HG02938 (cell line): Measurements from ENCODE around the gene BABAM1.

Source experiments
- ATAC-seq: cut with Tn5 transposase; IDR thresholded peaks from one replicate; pipeline ENCODE4 v1.9.1; 2021; ENCODE audit warnings: mild to moderate bottlenecking, moderate library complexity; ENCODE audit not compliant: unreplicated experiment

BABAM1 gene

DNA sequence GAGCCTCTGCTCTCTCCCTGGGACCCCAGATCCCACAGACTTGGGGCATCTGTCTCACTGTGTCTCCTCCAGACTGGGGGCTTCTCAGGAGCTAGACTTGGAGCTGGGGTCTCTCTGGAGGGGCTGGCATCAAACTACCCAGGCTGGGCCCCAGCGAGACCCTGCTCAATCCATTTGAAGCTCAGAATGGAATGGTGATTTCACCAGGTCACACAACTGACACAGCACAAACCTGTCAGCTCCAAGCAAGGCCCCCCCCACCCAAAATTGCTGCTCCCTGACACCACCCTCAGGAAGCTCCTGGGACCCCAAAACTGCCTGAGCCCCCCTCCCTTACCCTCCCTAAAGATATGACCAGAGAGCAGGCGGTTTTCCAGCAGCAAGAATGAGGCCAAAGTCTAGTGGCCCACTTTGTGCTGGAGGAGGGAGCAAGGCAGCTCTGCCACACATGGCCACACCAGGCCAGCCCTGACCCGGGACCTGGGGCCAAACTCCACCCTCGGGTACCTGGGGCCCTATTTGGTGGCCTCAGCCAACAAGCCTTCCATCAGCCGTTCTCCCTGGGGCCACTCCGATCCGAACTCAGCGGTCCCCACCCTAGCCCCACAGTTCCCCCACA lies 23.9 kb upstream of the BABAM1 start:
- no peak for ATAC-seq

DNA sequence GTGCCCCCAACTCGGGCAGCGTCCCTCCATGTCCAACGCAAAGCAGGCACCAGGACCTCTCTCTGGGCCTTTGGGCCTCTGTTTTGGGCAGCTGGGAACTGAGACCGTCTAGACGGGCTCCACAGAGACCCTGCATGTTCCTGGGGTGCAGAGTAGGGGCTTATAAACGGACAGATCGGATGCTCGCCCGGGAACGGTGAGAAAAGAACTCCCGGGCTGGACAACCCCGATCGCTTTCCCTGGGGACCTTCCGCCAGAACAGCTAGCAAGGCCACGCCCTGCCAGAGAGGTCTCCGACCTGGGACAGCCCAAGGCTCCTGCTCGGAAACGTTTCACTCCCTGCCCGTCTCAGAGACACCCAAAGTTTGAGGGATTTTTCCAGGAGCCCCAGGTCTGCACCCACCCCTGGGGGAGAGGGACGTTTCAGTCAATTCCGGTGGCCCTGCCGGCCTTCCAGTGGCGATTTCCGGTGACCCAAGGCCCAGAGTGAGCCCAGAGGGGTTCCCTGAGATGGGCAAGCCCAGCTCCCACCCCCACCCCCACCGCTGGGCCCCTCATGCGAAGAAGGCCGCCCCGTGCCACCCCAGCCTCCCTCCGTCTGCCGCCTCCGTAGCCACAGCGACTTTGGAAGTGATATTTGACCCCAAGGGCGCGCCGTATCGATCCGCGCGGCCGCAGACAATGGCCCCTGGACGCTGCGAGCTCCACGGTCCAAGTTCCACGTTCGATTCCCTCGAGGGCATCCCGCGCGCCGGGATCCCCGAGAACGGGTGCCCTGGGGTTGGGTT lies 23.2 kb upstream of the BABAM1 start:
- ATAC-seq = no peak

DNA sequence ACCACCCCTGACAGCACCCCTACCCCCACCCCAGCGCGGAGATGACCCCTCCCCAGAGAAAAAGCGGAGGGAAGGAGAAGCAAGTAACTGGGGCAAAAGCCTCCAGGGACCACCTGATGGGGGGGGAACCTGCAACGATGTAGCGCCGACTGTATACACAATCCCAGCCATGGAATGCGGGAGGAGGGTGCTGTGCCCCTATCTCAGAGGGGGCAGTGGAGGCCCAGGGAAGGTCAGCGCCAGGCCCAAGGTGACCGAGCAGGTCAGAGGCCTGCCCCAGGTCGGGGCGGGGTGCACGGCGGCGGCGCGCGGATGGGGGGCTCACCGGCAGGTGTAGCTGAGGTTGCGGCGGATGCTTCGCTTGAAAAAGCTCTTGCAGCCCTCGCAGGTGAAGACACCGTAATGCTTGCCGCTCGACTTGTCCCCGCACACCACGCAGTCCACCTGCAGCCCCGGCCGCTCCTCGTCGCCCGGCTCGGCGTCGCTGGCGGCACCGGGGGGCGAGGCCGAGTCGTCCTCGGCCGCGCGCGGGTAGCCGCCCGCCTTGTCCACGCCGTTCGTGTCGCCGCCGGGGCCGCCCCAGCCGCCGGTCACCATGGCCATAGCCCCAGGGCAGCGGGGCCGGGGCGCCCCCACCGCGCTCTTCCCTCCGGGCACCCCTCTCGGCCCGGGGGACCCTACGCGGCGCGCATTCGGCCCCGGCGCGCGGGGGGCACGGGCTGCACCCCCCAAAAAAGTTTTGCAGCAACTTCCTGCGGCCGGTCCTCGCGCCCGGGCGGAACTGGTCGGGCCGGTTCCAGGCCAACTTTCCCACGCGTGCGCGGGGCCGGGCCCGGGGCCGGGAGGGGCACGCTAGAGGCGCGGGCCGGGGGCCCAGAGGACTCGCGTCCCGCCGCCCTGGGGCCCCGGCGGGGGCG lies 22.4 kb upstream of the BABAM1 start:
- ATAC-seq = no peak

DNA sequence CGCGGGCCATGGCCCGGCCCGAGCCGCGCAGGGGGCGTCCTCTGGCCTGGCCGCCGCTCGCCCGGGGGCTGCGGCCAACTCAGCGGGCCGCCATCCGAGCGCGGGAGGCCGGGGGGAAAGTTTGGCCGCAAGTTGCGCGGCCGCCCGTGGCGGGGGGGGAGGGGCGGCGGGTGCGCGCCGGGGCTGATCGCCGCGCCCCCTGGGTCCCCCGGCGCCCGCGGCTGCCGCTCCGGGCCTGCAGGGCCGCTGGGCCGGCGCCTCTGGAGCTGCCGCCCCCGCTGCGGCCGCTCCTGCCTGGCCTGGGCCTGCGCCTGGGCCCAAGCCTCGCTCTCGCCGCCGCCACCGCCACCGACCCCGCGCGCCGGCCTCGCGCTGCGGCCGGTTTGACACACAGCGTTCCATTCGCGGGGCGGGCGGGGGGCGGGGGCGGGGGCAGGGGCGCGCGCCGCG lies 21.7 kb upstream of the BABAM1 start, which contains the start of gene NR2F6:
Gene NR2F6 (minus strand): TSS at position 385 of the 450 bp plus-strand sequence. CDS start 699 bp downstream, outside the sequence.
- no peak for ATAC-seq

DNA sequence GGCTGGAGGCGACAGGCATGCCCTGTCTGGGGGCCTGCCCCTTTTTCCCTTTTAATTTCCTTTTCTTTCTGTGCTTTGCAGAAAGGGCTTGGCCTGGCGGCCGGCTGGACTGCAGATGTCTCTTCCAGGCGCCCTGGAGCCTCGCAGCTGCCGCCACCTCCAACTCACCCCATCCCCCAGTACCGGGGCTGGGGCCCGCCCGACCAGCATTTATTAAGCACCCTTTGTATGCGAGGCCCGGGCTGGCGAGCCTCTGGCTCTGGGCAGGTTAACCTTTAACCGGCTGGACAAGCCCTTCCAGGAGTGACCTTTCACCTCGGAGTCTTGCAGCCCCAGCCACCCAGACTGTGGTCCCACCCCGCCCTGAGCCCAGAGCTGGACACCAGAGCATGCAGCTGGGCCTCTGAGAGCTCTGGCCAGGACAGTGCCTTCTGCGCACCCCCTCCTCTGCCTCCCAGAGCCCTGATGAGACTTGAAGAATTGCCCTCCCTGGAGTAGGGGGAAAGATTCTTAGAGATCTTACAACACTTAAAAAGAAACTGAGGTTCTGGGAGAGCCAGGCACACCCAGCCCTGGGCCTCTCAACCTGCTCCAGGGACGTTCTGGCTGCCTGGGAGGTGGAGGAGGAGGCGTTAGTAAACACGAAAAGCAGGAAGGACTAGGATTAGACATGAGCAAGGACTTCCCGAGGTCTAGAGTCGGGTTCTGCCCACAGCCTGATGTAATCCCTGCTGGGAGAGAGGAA lies 20.4 kb upstream of the BABAM1 start:
- no peak for ATAC-seq

DNA sequence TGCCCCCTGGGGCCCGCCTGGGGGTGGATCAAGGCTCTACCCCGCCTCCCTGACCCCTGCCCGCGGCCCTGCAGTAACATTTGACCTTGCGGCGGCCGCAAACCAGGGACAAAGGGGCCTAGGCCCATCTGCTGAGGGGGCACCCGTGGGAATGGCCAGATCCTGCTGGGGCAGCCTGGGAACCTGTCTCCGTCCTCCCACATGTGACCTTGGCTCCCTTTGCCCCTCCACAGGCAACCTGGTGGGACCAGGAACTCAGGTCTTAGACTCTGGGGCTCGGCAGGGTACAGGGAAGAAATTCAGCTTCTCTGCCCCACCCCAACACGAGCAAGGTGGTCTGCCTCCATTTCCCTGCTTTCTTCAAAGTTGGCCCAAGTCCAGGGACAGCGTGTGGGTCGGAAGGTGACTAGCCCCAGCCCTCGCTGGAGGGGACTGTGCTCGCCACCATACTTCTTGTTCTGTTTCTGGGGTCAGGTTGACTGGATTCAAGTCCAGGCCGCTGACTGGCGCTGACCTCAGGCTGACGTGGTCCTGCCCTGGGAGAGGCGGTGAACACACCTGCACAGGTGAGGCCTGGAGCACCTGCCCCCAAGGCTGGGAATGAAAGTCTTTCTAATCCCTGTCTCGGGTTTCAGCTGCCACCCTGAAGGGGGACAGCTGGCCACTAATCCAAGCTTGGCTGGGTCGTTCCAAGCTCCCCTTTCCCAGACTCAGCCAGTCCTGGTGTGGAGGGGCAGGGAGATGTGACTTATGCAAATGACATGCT lies 19.0 kb upstream of the BABAM1 start:
- no peak for ATAC-seq

DNA sequence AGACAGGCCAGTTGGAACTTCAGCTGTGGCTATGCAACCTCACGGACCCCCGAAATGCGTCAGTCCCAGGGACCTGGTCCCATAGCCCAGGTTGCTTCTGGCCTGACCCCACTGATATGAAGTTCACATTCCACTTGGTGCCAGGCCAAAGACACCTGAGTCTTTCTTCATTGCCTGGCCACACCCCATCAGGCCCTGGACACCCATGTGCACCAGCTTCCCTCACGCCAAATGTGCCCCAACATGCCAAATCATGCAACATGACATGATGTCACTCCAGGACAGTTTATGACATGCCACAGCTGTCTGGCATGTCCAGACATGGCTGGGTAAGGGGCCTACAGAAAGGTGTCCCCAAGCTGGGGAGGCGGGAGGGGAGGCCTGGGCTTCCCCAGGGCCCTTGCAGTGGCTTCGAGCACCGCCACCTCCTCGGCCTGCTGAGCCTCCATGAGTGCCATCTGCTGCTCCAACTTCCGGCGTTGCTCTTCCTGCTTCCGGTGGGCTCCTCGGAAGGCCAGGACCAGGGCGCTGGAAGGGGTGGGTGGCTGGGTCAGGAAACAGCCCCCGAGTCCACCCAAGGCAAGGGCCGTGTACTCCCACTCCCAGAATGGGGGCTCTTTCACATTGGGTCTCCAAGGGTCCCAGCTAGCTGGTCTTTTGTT lies 17.2 kb upstream of the BABAM1 start:
- ATAC-seq = no peak

DNA sequence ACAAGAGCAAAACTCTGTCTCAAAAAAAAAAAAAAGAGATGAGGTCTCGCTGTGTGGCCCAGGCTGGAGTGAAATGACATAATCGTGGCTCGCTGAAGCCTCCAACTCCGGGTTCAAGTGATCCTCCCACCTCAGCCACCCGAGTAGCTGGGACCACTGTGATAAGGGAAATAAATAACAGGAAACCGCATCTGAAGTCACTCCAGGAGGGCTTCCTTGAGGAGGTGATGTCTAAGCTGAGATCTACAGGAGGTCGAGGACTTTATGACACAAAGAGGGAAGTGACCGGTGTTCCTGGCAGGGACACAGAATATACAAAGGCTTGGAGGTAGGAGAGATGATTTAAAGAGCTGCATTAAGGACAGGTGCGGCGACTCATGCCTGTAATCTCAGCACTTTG lies 12.6 kb upstream of the BABAM1 start:
- no peak for ATAC-seq

DNA sequence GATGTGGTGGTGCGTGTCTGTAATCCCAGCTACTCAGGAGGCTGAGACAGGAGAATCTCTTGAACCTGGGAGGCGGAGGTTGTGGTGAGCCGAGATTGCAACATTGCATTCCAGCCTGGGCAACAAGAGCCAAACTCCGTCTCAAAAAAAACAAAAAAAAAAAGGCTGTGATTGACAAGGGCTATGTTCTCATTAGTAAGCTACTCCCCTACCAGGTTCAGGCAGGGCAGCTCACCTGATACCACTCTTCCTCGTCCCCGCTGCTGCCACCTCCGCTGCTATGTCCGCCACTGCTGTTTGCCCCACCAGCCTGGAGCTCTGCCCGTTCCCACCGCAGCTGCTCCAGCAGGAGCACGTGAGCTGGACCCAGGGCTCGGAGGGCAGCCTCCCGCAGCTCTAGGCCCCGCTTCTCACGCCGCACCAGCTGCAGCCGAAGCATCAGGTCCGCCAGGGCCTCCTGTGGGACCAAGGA lies 12.1 kb upstream of the BABAM1 start:
- ATAC-seq = no peak

DNA sequence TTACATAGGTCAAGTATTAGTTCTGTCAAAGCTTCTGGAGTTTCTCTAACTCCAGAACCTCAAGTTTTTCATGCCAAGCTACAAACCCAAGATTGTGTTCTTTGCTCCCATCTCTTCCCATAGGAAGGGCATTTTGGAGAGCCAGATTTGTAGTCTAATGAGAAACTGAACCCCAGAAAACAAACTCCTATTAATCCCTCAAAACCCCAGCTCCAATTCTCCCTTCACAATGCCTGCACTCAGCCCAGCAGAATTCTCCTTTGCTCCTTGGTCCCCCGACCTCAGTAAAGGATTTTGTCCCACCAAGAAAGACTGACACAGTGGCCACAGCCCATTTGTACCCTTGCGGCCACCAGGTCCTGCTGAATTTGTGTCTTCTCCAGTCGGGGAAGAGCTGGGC lies 11.1 kb upstream of the BABAM1 start:
- ATAC-seq = no peak

DNA sequence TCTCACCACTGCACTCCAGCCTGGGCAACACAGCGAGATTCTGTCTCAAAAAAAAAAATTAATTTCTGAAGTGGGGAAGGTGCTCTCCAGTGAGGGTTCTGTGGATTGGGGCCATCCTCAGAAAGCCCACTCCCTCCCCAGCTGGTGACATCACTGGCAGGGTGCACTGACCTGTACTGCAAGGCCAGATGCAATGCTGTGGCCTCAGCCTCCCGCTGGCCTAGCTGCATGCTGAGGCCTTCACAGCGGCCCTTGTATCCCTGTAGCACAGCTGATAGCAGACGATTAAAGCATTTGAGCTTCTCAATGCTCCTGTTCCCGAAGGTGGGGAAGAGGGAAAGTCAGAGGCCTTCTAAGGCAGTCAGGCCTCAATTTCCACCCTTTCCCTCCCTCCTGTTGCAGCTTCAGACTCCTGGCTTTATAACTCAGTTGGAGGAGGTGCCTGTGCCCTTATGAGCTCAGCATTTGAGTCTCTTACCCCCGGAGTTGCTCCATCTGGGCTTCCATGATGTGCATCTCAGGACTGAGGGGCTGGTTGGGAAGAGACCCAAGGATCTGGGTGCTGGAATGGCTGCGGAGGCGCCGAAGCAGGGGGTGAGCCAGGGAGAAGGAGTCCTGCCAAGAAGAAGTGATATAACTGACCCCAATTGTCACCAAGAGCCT lies 8.0 kb upstream of the BABAM1 start:
- ATAC-seq = no peak

DNA sequence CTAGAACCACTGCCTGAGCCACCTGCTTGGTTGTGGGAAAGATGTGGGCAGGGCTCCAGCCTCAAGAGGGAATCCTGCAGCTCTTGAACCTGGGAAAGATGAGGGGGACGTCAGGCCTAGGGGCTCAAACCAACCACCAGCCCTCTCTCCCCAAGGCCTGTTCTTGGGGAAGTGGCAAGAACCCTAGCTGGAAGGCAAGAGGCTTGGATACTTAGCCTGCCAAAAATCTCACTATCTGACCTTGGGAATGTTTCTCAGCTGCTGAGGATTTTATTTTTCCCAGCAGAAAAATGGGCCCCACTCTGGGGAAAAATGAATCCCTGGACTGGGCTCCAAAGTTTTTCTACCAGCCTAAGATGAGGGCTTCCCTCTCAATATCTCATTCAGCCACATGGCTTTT lies 7.3 kb upstream of the BABAM1 start:
- no peak for ATAC-seq

DNA sequence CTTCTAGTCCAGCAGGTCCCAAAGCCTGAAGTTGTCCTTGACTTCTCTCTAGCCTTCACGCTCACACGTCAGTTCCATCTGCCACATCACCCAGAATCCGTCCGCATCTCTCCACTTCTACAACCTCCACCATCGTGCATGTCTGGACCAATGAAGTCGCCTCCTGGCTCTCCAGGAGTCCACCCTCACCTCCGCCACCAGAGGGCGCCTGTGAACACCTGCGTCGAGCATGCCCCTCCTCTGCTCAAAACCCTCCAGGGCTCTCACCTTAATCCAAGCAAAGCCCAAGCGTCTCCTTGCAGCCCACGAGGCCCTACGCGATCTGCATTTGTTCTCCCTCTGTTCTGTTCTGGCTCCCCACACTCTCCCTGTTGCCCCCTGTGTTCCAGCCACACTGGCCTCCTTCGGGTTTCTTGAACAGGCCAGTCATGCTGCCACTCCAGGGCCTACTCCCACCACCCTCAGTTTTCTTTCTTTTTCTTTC lies 6.4 kb upstream of the BABAM1 start:
- peak; percentile 75 for ATAC-seq

DNA sequence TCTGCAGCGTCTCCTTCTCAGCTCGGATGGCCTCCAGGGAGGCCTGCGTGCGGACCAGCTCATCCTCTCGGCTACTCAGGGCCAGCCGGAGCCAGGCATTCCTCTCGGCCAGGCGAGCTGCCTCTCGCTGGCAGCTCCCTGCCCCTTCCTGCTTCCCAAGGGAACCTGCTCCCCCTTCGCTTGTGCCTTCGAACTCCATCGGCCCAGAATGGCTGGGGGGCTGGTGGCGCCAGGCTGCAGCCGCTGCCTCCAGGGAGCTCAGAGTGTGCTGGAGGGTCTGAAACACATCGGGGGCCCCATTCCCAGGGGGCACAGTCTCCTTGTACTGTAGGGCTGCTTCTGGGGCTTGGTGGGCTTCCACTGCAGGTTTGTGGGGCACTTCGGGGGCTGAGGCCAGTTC lies 4.7 kb upstream of the BABAM1 start:
- no peak for ATAC-seq

DNA sequence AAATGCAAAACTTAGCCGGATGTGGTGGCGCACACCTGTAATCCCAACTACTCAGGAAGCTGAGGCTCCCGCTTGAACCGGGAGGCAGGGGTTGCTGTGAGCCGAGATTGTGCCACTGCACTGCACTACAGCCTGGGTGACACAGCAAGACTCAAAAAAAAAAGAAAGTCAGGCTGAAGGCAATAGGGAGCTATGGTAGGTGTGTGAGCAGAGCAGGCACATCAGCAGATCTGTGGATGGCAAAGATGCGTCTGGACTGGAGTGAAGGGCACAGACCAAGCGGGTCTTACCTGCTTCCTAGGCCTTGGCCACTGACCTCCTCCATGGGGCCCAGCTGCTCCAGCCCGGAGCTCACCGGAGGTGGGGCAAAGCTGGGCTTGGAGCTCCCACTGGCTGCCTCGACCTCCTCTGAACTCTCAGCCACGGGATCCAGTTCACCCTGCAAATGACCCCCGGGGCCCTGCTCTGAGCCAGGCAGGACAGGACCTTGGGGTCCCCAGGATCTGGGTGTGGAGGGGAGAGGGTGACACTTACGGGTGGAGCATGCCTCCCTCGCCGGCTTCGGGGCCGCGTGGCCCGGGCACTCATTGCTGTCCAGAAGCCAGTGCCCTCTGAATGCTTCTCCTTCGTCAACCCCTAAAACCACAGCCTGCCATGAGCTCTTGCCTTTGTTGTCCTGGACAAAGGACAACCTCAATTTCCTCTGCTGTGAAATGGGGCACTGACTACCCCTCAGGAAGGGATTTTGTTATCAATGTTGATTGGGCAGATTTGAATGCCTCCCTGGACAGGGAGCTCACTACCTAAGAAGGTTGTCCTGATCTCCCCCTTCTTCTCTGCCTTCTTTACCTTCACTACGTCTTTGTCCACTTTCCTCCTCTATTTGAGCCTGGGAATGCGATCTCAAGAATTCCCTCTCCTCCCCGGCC lies 3.3 kb upstream of the BABAM1 start:
- ATAC-seq = no peak

DNA sequence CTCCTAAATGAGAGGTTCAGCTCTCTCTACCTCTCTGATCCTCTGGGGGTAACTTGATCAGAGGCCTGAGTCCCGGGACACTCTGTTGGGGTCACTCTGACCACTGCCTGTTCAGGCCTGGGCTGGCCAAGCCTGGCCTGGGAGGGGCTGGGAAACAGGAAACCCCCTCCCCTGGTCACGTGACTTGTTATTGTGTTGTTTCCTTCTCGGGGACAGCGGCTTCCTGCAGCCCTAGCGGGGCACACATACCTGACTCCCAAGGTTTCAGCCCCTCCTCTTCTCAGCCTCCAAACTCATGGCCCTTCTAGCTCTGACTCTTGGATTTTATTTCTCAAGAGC lies 2.6 kb upstream of the BABAM1 start, which contains the start of gene USHBP1:
Gene USHBP1 (minus strand): TSS at position 105 of the 339 bp plus-strand sequence. CDS start 446 bp downstream, outside the sequence.
- no peak for ATAC-seq

DNA sequence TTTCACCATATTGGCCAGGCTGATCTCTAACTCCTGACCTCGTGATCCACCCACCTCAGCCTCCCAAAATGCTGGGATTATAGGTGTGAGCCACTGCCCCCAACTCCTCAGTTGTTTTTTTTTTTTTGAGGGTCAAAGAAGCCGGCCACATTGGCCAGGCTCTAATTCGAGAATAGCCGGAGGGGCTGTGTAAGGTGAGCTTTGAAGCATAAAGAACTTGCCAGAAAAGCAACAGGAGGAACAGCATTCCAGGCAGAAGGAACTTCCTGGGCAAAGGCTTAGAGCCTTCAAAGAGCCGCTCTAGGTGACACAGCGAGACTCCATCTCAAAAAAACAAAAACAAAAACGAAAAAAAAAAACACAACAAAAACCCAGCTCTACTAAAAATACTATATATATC lies 1.2 kb upstream of the BABAM1 start:
- no peak for ATAC-seq

DNA sequence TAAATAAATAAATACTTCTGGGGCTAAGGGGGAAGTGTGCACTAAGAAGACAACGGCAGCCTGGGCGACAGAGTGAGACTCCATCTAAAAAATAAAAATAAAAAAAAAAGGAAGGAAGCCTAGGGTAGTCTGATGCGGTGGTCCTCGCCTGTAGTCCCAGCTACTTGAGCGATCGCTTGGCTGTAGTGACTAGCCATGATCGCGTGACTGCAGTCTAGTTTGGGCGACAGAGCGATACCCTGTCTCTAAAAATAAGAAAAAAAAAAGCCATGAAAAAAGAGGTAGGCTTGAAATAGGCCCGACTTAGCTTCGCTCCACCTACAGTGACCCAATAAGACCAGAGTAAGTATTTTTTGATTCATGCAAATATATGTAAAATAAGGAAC lies 661 bp upstream of the BABAM1 start:
- ATAC-seq = peak; percentile 16
